HL-60 (cell line): ENCODE results near the gene SPACA5.

ENCODE experiments used
- GABPA ChIP-seq: IDR thresholded peaks from 2 replicates; pipeline ENCODE4 v1.6.1; 2012; ENCODE audit warnings: low read depth
- TF ChIP-seq, protein P1 (sequence below): IDR thresholded peaks from one replicate; pipeline ENCODE4 v1.5.1; 2011; ENCODE audit warnings: low read length, control low read depth, inconsistent platforms; ENCODE audit not compliant: insufficient read depth

DNA sequence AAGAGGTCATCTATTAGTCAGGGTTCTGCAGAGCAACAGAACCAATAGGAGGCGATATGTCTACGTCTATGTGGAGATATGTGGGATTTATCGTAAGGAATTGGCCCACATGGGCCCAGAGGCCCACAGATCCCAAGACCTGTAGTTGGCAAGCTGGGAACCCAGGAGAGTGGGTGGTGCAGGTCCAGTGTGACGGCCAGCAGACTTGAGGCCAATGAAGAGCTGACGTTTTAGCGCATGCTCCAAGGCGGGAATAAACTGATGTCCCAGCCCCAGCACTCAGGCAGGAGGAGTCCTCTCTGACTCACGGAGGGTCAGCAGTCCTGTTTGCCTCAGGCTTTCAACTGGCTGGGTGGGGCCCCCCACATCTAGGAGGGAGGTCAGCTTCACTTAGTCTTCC lies 21.3 kb downstream of the SPACA5 start:
- no peak for TF ChIP-seq GABPA
- TF ChIP-seq, protein P1, sequence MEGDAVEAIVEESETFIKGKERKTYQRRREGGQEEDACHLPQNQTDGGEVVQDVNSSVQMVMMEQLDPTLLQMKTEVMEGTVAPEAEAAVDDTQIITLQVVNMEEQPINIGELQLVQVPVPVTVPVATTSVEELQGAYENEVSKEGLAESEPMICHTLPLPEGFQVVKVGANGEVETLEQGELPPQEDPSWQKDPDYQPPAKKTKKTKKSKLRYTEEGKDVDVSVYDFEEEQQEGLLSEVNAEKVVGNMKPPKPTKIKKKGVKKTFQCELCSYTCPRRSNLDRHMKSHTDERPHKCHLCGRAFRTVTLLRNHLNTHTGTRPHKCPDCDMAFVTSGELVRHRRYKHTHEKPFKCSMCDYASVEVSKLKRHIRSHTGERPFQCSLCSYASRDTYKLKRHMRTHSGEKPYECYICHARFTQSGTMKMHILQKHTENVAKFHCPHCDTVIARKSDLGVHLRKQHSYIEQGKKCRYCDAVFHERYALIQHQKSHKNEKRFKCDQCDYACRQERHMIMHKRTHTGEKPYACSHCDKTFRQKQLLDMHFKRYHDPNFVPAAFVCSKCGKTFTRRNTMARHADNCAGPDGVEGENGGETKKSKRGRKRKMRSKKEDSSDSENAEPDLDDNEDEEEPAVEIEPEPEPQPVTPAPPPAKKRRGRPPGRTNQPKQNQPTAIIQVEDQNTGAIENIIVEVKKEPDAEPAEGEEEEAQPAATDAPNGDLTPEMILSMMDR: no peak
